Astrocyte (in vitro differentiated cells and primary cell): ENCODE measurements around the gene FLRT1.

Experiments used
- CTCF ChIP-seq: IDR thresholded peaks from 2 replicates; pipeline ENCODE4 v1.5.1; 2011; ENCODE audit warnings: low read depth, mild to moderate bottlenecking, inconsistent platforms, low read length, moderate library complexity; ENCODE audit not compliant: insufficient read depth
- EZH2 ChIP-seq: IDR thresholded peaks from 2 replicates; pipeline ENCODE4 v1.6.1; 2012; ENCODE audit warnings: mild to moderate bottlenecking, low read length, inconsistent platforms; ENCODE audit not compliant: insufficient read depth

GRCh38 chr11:64029773-64030172 lies 6.0 kb upstream of the FLRT1 start:
- TF ChIP-seq CTCF (no peak), EZH2 (no peak)
